GF-D8 (cell line): ENCODE measurements around the gene ELF5.

Experiments
- DNase-seq: peaks from one replicate; lab custom pipeline; 2025; lab: John Stamatoyannopoulos, UW

ELF5 gene

DNA sequence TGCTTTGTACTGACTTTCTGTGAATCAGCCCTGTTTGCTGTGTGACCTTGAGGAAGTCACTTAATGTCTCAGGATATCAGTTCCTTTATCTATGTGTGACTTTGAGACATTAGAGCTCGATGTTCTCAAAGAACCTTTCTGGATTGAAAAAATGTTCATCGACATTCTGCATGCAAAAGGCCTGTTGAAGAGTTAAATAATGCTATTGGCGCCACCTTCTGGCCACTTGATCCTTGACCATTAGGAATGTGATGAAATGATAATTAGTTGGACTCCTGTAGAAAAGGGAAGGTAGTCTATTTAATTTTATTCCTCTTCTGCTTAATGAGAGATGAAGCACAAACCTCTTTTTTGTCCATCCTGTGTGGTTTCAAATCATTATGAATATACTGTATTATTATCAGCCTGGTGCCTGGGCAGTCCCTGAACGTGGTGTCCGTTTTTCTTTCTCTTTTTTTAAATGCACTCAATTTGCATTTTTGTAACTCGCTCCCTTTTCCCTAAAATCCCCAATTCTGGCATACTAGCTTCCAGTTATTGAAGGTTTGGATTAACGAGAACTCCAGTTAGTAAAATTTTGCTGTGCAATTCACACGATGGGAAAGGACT is 20.7 kb downstream of the ELF5 start:
- DNase-seq: no peak

GRCh38 chr11:34490304-34490703 is 23.3 kb downstream of the ELF5 start:
- no peak for DNase-seq

GRCh38 chr11:34488855-34489557 is 24.6 kb downstream of the ELF5 start:
- DNase-seq: no peak

DNA sequence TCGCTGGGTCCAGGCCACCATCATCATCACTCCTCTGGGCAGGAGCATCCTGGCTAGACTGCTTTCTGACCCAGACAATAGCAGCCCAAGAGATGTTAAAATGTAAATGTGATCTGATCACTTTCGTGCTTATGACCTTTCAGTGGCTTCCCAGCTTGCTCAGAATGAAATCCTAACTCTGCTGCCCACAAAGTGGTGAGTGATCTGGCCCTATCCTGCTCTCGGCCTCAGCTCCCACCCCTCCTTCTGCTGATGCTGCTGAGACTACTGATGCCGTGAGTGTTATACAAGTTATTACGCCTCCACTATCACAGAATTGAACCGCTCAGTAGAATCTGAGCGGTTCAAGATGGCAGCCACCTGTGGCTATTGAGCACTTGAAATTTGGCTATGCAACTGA is 26.2 kb downstream of the ELF5 start:
- DNase-seq: no peak

- no peak for DNase-seq
Observed at GRCh38 chr11:34483106-34483874, 30.3 kb downstream of the ELF5 start.

GRCh38 chr11:34481307-34481706 is 32.3 kb downstream of the ELF5 start:
- no peak for DNase-seq

GRCh38 chr11:34480314-34480713 is 33.3 kb downstream of the ELF5 start:
- DNase-seq: no peak

- no peak for DNase-seq
Observed at GRCh38 chr11:34478845-34479663, 34.5 kb downstream of the ELF5 start.

DNA sequence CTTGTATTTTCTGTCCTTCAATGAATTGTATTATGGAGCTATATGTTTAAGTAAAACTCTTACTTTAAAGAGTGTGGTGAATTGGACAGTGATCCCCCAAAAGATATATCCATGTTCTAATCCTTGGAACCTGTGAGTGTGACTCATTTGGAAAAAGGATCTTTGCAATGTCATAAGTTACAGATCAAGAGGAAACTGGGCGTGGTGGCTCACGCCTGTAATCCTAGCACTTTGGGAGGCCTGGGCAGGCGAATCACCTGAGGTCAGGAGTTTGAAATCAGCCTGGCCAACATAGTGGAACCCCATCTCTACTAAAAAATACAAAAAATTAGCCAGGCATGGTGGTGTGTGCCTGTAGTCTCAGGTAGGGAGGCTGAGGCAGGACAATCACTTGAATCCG is 36.7 kb downstream of the ELF5 start:
- DNase-seq: no peak

DNA sequence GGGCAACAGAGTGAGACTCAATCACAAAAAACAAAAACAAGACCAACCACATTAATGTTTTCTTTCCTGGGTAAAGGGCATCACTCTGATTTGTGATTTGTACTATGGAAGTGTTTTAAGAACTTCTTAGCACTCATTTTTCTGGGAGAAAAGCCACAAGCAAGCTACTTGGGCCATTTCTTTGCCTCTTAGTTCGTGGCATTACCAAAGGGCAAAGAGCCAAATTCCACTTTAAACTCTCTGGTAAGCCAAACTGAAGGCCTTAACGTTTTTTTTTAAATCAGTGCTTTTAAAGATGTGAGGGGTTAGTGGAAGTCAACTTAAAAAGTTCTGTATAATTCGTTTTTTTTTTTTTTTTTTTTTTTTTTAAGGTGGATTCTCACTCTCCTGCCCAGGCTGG is 37.9 kb downstream of the ELF5 start:
- DNase-seq: no peak

- DNase-seq: no peak
Observed at GRCh38 chr11:34473603-34474169, 39.9 kb downstream of the ELF5 start.

- DNase-seq: peak; percentile 31
Observed at GRCh38 chr11:34468209-34468841, 45.3 kb downstream of the ELF5 start.

DNA sequence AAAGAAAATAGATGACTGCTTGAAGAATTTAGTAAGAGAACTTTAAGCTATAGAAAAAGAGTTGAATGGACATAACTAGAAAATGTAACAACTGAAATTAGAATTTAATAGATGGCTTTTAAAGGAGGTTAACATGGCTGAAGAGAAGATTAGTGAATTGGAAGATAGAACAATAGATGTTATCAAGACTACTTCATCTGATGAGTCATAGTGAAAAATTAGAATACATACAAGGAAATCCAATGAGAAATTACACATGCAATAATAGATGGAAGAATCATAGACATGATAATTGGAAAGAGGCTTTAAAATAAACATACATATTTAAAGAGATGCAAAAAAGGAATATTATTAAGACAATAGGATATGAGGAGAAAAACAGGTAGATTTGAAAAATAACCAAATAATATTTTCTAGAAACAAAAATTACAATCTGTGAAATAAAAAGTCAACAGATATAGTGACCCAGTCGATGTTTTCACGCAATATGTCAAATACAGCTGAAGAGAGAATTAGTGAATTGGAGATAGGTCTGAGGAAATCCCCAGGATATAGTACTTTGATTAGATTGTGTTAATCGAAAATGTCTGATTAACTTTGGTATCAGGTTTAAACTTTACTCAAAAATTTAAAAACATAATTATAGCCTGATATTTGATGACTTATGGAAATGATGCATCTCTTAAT is 46.6 kb downstream of the ELF5 start:
- DNase-seq: no peak

DNA sequence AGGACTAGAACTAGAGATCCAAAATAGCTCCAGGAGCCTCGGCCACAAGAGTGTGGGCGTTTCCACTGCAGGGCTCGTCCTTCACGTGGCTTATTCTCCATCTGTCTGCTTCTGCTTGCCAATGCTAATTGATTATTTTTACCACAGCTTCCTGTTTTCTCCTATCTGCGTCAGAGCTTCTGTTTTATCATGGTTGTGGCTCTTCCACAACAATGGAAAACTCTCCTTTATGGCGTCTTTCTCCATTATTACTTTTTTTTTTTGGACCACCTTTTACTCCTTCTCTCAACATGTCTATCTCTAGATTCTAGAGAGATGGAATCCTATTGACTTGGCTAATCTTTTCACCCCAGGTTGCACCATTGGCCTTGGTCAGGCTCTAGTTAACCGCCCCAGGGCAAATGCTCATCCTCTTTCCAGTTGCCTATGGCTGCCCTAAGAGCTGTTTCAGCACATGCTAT is 49.0 kb downstream of the ELF5 start:
- no peak for DNase-seq

DNA sequence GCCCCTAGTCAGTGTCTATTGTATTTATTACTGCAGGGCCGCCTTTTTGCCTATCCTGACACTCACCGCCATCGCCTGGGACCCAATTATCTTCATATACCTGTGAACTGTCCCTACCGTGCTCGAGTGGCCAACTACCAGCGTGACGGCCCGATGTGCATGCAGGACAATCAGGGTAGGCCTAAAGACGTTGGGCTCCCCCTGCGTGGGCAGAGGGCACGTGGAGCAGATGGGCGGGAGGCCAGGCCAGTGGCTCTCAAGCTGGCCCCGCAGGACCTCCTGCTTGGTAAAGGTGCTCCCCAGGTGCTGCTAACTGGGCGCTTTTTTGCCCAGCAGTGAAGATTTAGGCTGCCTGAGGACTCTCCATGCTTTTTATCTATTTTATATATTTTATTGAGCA is 52.4 kb downstream of the ELF5 start:
- DNase-seq: no peak

- DNase-seq: no peak
Observed at GRCh38 chr11:34460278-34460677, 53.3 kb downstream of the ELF5 start.

GRCh38 chr11:34459507-34460162 is 54.0 kb downstream of the ELF5 start:
- no peak for DNase-seq

DNA sequence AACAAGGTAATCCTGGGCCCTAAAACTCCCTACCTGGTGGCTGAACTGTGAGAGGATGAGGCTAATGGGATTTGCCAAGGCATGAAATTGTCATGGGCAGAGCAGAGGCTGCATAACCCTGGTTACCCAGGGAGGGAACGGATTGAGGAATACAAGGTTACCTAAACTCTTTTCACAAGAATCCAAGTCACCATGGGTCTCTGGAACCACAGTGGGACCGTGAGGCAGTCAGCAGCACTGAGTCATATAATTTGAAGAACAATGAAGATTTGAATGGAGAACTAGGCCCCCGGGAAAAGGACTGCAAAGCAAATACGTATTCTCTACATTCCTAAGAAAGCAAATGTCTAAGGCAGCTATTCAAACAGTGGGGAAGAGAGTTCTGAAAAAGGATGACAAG is 55.1 kb downstream of the ELF5 start:
- no peak for DNase-seq

- DNase-seq: no peak
Observed at GRCh38 chr11:34457607-34458006, 56.0 kb downstream of the ELF5 start.

DNA sequence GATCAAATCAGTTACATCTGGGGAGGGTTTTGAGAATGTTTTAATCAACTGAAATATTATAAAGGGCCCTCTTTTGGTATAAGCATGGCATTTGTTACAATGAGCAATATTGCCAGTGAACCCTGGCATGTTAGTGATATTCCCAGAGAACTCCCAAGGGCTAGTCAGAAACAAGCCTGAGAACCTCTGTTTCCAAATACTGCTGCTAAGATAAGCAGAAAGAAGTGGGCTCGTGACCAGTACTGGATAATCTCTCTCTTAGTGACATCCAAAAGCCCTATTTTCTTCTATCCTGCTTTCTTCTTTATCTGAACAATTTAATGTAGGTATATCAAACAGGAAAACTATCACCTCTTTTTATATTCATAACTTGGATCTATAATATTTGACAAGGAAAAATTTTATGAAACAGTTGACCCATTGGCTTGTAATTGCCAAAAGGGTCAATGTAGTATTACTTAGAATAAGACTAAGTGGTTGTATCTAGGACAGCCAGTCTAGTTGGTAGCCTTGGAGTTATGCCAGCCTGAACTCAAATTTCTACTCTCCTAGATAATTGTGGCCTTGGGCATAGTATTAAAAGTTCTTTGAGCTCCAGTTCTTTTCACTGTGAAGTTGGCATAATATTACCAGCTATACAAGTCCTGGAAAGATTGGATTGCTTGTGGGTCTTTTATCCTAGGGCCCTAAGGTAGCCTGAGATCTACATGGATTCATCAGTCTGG is 59.1 kb downstream of the ELF5 start:
- no peak for DNase-seq
